Choroid plexus epithelial cell (primary cell): ENCODE results near the gene UBP1.
A peak's percentile ranks its signal among the peaks of the same experiment; 100 is the strongest.

Experiments used
- DNase-seq: peaks from one replicate; pipeline ENCODE4 v3.0.0-alpha.2; 2010; ENCODE audit warnings: low read depth
- H3K4me3 ChIP-seq: 2 replicates; pipeline ENCODE4 v1.5.1; 2011; ENCODE audit warnings: low read depth, mild to moderate bottlenecking, control low read depth, low read length, moderate library complexity
- TF ChIP-seq, protein P1 (sequence below): conservative IDR thresholded peaks from 2 replicates; pipeline ENCODE4 v1.5.1; 2011; ENCODE audit warnings: low read depth, mild to moderate bottlenecking, control low read depth, inconsistent platforms, low read length, moderate library complexity

UBP1 gene

DNA sequence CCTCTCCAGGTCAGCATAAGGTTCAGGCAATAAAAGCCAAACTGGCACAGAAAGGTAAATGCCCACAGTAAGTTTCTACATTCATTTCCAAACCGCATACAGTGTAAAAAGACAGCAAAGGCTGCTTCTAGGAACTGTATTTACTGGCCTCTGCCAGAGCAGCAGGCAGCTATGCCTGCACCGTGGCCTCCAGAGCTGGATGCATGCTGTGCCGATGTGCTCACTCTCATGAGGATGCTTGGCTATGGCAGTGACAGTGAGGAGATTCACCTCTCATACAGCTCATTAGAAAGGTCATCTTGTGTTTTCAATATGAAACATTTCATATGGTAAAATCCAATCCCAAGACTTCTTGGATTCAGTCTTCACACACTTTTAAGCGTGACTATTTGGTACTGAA lies 50.3 kb downstream of the UBP1 start:
- DNase-seq, result peak; percentile 40
- H3K4me3 ChIP-seq, result no peak overlapping the region
- TF ChIP-seq, protein P1, sequence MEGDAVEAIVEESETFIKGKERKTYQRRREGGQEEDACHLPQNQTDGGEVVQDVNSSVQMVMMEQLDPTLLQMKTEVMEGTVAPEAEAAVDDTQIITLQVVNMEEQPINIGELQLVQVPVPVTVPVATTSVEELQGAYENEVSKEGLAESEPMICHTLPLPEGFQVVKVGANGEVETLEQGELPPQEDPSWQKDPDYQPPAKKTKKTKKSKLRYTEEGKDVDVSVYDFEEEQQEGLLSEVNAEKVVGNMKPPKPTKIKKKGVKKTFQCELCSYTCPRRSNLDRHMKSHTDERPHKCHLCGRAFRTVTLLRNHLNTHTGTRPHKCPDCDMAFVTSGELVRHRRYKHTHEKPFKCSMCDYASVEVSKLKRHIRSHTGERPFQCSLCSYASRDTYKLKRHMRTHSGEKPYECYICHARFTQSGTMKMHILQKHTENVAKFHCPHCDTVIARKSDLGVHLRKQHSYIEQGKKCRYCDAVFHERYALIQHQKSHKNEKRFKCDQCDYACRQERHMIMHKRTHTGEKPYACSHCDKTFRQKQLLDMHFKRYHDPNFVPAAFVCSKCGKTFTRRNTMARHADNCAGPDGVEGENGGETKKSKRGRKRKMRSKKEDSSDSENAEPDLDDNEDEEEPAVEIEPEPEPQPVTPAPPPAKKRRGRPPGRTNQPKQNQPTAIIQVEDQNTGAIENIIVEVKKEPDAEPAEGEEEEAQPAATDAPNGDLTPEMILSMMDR, result no peak

GRCh38 chr3:33388374-33389100 lies 51.7 kb downstream of the UBP1 start:
- no peak for DNase-seq
- TF ChIP-seq, protein P1, result no peak
- H3K4me3 ChIP-seq, result no peak overlapping the region

- TF ChIP-seq, protein P1, result no peak
- H3K4me3 ChIP-seq, result no peak overlapping the region
- DNase-seq, result no peak
Measured at GRCh38 chr3:33386631-33387030, 53.6 kb downstream of the UBP1 start.

- TF ChIP-seq, protein P1, result no peak
- no peak overlapping the region for H3K4me3 ChIP-seq
- no peak for DNase-seq
Measured at GRCh38 chr3:33385423-33385822, 54.8 kb downstream of the UBP1 start.

GRCh38 chr3:33383951-33384350 lies 56.3 kb downstream of the UBP1 start:
- no peak overlapping the region for H3K4me3 ChIP-seq
- DNase-seq, result no peak
- TF ChIP-seq, protein P1, result no peak

DNA sequence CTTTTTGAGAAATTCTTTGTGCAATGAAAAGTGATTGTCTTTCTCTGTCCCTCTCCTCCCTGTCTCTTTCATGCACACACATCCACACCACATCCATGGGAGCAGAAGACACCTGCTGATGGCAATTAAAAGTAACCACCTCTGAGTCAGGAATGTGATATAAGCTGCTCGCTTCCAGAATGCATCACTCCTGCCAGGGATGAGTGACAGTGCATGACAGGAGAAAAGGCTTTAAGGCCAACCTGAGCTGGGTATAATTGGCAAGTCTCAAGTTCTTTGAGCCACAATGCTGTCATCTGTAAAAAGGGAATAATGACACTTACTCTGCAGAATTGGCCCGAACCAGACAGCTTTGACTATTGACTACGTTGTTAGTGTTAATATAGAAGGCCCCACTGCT lies 59.6 kb downstream of the UBP1 start:
- no peak overlapping the region for H3K4me3 ChIP-seq
- TF ChIP-seq, protein P1, result no peak
- no peak for DNase-seq

DNA sequence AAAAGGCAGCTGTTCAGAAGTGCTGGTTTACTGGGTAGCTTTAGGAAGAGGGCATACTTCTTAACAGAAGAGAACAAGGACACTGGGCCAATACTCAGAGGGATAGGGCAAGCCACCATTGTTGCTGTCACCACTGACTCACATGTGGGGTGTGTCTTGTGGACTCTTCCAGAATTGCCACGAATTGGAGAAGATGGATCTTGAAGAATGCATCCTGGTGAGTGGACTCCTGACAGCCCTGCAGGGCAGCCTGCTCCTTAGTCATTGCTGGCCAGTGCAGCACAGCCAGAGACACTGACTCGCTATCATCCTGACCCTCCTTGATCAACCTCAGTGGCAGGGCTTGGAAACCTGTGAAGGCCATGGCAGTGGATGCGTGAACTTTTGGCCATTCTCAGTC lies 62.3 kb downstream of the UBP1 start:
- TF ChIP-seq, protein P1, result no peak

More for the DNA sequence above, 62.3 kb downstream of the UBP1 start:
- H3K4me3 ChIP-seq, result no peak overlapping the region
- DNase-seq, result peak; percentile 51
